ENCODE results near the gene TMC3.
"Not testable (repeated sequence)": the region's sequence is repeated elsewhere in the genome, so short reads cannot be mapped to it uniquely, and the experiment has no call there.

The TMC3 gene

DNA sequence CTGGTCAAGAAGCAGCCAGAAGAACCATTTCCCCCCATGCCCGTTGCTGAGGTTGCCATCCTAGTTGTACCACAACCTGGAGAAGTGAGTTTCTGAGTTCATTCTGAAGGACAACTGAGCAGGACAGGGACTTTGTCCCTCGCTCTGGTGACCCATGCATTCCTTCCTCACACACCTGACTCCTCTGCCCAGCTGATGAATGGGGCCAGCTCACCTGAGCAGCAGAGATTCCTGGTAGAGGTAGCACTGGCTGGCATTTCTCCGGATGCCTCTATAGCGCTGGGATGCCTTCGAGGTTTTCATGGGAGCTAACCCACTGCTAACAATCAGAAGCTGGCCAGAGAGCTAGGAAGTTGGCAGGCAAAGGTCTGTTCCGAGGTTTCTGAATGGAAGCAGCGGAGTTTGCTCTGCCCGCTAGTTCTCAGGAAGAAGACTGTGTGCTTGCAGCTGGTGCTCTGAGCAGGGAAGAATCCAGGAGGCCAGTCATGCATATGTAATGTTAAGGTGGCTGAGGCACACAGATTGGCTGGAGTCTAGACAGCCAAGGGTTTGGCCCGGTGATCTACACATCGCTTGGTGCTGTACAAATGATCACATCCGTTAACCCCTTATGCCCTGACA is at the start of gene TMC3:
TMC3 (minus strand) TSS at position 439 of the 621 bp plus-strand sequence; CDS start at position 303, 136 bp downstream.
- DNase-seq (ENCODE audit: low spot score) = peak; percentile 81

GRCh38 chr15:81421461-81421860 is 47.4 kb upstream of the TMC3 start:
- no peak for DNase-seq (ENCODE audit: low spot score)

GRCh38 chr15:81419332-81419943 is 45.4 kb upstream of the TMC3 start:
- no peak for DNase-seq (ENCODE audit: low spot score)

DNA sequence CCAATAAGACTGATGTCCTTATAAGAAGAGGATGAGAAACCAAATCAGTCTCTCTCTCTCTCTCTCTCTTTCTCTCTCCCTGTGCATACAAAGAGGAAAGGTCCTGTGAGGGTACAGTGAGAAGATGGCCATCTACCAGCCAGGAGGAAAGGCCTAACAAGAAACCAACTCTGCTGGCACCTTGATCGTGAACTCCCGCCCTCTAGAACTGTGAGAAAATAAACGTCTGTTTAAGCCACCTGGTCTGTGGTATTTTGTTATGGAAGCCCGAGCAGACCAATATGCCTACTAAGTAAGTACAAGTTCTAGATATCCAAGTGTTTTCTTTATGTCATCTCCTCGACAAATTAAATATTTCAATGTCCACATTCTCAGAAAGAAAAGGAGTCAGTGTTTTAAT is 44.9 kb upstream of the TMC3 start:
- DNase-seq (ENCODE audit: low spot score) = no peak

DNA sequence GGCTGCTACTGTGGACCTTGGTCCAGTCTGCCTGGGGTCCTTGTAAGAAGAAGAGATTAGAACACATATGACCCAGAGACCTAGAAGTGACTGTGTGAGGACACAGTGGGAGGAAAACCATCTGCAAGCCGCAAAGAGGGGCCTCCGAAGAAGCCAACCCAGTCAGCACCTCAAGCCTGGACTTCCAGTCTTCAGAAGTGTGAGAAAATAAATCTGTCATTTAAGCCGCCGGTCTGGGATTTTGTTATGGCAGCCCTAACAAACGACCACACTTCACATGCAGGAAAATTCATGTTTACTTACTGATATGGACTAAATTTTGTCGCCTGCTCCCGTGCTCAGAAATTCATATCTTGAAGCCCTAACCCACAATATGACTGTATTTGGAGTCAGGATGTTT is 44.4 kb upstream of the TMC3 start:
- DNase-seq (ENCODE audit: low spot score) = no peak

DNA sequence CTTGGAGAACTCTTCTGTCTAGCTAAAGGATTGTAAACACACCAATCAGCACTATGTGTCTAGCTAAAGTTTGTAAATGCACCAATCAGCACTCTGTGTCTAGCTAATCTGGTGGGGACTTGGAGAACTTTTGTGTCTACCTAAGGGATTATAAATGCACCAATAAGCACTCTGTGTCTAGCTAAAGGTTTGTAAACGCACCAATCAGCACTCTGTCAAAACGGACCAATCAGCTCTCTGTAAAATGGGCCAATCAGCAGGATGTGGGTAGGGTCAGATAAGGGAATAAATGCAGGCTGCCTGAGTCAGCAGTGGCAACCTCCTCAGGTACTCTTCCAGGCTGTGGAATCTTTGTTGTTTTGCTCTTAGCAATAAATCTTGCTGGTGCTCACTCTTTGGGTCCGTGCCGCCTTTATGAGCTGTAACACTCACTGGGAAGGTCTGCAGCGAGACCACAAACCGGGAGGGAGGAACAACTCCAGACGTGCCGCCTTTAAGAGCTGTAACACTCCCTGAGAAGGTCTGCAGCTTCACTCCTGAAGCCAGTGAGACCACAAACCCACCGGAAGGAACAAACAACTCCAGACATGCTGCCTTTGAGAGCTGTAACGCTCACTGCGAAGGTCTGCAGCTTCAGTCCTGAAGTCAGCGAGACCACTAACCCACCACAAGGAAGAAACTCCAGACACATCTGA is 40.4 kb upstream of the TMC3 start:
- DNase-seq (ENCODE audit: low spot score) = not testable (repeated sequence)

GRCh38 chr15:81413851-81414250 is 39.8 kb upstream of the TMC3 start:
- DNase-seq (ENCODE audit: low spot score) = no peak

DNA sequence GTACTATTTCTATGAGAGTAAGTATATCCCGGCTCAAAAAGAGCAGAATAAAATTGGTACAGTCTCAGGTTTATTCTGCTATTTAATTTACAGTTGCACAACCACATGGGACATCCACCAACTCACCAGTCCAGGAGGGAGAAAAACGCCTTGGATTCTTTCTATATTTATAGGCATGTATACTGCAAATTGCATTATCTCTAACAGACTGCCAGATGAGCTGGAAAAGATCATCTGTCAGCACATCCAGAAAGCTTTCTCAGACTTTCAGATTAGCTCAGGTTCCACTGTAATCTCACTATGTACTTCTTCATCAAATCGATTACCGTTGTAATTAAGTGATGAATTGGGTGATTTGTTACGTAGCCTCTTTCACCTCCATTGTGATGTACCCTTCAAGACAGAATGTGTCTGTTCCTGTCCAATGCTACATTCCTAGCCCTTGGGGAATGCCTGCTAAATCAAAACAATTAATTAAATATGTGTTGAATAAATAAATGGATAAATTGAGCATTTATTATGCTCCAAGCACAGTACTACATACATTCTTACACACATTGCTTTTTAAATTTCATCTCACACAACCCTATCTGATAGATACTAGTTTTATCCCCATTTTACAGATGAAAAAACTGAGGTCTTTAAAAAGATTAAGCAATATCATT is 38.1 kb upstream of the TMC3 start:
- DNase-seq (ENCODE audit: low spot score) = no peak

GRCh38 chr15:81411051-81411450 is 37.0 kb upstream of the TMC3 start:
- no peak for DNase-seq (ENCODE audit: low spot score)

DNA sequence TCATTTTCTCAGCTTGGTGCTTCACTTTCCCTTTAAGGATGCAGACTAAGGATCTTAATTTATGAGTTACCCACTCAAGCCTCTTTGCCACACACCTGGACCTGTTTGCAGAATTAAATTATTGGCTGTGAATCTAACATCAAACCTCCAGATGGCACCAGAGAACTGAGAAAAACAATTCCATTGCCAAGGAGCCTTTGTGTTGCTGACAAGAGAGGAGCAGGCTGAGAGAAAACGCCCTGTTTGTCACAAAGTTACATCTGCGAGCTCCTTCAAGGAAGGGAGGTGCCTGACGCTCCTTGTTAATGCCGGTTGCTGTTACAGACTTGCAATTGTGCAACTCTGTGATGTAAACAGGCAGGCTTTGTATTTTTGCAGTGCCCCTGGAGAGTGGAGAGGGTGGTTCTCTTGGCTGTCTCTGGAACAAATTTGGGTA is 36.3 kb upstream of the TMC3 start:
- DNase-seq (ENCODE audit: low spot score) = peak; percentile 88

GRCh38 chr15:81407718-81408117 is 33.7 kb upstream of the TMC3 start:
- DNase-seq (ENCODE audit: low spot score) = no peak

- DNase-seq (ENCODE audit: low spot score) = no peak
These were observed 33.2 kb upstream of the TMC3 start for GRCh38 chr15:81407176-81407575.

GRCh38 chr15:81400640-81401236 is 26.7 kb upstream of the TMC3 start:
- DNase-seq (ENCODE audit: low spot score) = peak; percentile 76

GRCh38 chr15:81398910-81399551 is 25.0 kb upstream of the TMC3 start:
- no peak for DNase-seq (ENCODE audit: low spot score)

- DNase-seq (ENCODE audit: low spot score) = no peak
These were observed 24.4 kb upstream of the TMC3 start for GRCh38 chr15:81398456-81398855.

- no peak for DNase-seq (ENCODE audit: low spot score)
These were observed 20.6 kb upstream of the TMC3 start for GRCh38 chr15:81394603-81395002.

DNA sequence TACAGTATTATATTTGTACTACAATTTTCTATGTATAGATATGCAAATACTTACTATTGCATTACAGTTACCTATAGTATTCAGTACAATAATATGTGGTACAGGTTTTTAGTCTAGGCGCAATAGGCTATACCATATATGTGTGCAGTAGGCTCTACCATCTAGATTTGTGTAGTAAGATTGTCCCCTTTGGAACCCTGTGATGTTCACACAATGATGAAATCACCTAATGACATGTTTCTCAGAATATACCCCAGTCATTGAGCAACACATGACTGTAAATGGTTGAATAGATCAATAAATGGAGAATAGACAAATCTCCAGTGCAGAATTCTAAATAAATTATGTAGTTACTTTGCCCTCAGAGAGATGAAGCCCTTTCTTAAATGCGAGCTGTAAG is 17.6 kb upstream of the TMC3 start:
- no peak for DNase-seq (ENCODE audit: low spot score)

DNA sequence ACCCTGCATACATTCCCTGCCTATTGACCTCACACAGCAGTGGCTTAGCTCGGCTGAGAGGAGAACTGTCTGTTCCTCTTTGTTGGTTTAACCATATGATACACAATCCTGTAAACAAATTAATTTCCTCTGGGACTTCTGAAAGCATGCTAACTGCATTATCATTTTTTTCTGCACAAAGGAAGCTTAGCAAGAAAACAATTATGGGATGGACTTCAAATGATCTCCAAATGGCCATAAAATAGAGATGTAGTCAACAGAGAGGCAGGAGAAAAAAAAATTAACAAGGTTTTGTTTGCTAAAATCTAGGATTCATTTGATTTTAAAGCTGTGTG is 14.4 kb upstream of the TMC3 start:
- DNase-seq (ENCODE audit: low spot score) = no peak

- no peak for DNase-seq (ENCODE audit: low spot score)
These were observed 13.8 kb upstream of the TMC3 start for GRCh38 chr15:81387621-81388435.

DNA sequence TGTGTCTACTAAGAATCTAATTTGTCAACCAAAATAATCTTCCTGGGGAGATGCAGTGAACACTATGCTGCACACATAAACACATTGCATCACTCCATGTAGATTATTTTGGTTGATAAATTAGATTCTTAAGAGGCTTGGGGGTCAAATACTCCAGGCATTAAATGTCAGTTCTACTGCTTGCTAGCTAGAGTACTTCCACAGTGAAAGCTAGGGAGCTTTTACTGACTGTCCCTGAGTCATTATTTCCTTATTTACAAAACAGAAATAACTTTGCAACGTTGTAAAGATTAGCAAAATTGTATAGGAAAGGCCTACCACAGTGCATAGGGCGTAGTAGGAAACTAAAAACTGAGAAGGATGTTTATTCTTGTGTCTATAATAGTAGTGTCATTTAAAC is 12.9 kb upstream of the TMC3 start:
- DNase-seq (ENCODE audit: low spot score) = no peak

GRCh38 chr15:81385721-81386076 is 11.7 kb upstream of the TMC3 start:
- DNase-seq (ENCODE audit: low spot score) = no peak
